Gastroesophageal sphincter (tissue), 4 donors: ENCODE results near the gene AK1. TPM values are rescaled to one million over a fixed set of nuclear protein-coding genes. Genes with fewer than 3 reads are reported as not detected.

ENCODE experiments used
- ATAC-seq: fragments of 150-250 bp; one replicate; pipeline ENCODE4 v1.9.1; 2016; ENCODE audit warnings: mild to moderate bottlenecking, moderate library complexity
- H3K27ac ChIP-seq, 4 donors: fragments of 200-600 bp; sonication (generic) in 3 of 4; 1 replicate in 3 of 4; 2 replicates in 1 of 4; pipeline ENCODE4 v1.5.1; 2016 to 2019
- H3K27me3 ChIP-seq: fragments of 200-600 bp; sonication (generic); one replicate; pipeline ENCODE4 v1.5.1; 2019
- H3K36me3 ChIP-seq, 2 donors: fragments of 200-600 bp; sonication (generic); one replicate each; pipeline ENCODE4 v1.5.1; 2019; ENCODE audit warnings: control low read depth in 1 of 2
- H3K4me1 ChIP-seq, 3 donors: fragments of 200-600 bp; sonication (generic); 1 replicate in 2 of 3; 2 replicates in 1 of 3; pipeline ENCODE4 v1.5.1; 2016 to 2019; ENCODE audit warnings: control low read depth in 2 of 3
- H3K4me3 ChIP-seq, 2 donors: fragments of 200-600 bp; sonication (generic); one replicate each; pipeline ENCODE4 v1.5.1; 2019; ENCODE audit warnings: mild to moderate bottlenecking in 1 of 2, moderate library complexity in 1 of 2
- H3K9me3 ChIP-seq, 3 donors: fragments of 200-600 bp; sonication (generic); one replicate each; pipeline ENCODE4 v1.5.1; 2017 to 2019; ENCODE audit warnings: control low read depth in 2 of 3
- CTCF ChIP-seq, 4 experiments: fragments of 200-600 bp in 2 of 4; fragments of 450-650 bp in 2 of 4; sonication (generic) in 1 of 4; IDR thresholded peaks; one replicate each; pipeline ENCODE4 v1.5.1; 2017 to 2019; ENCODE audit warnings: antibody characterized with exemption in 4 of 4, mild to moderate bottlenecking in 2 of 4, moderate library complexity in 2 of 4
- EP300 ChIP-seq: sonication (generic); formaldehyde crosslinking; IDR thresholded peaks from one replicate; pipeline ENCODE4 v1.6.1; 2017; ENCODE audit warnings: antibody characterized with exemption, mild to moderate bottlenecking
- POLR2A ChIP-seq, 2 donors: fragments of 450-650 bp; IDR thresholded peaks; one replicate each; pipeline ENCODE4 v1.6.1; 2017; ENCODE audit warnings: antibody characterized with exemption in 2 of 2, mild to moderate bottlenecking in 2 of 2, moderate library complexity in 1 of 2
- POLR2AphosphoS5 ChIP-seq: sonication (generic); formaldehyde crosslinking; IDR thresholded peaks from one replicate; pipeline ENCODE4 v1.6.1; 2017; ENCODE audit warnings: antibody characterized with exemption
- WGBS, 2 donors: methylation state at CpG; one replicate each; pipeline ENCODE4 v1.1.5; 2018; ENCODE audit warnings: low coverage in 1 of 2; 5-methylcytosine and 5-hydroxymethylcytosine counted together
- total RNA-seq, 4 donors: library from RNA; depleted of rRNA; stranded (reverse); fragments of >200 nt; gene quantifications; one replicate each; pipeline ENCODE4 v1.1.0, GENCODE V29; 2016

The AK1 gene
- total RNA-seq, 4 donors from 2014 or later, result 46.7 to 73.9 (median 49.7) TPM

- peaks cover 0 to 16% of the 10 kb centered on the region in 2 donors for H3K36me3 ChIP-seq
- peaks cover 0 to 84% (median 36%) of the 10 kb centered on the region in 3 donors for H3K4me1 ChIP-seq
- TF ChIP-seq POLR2AphosphoS5, result no peak
- no peak for TF ChIP-seq CTCF (IDR thresholded peaks at IDR 0.05)
- TF ChIP-seq EP300, result no peak
- no peak for TF ChIP-seq POLR2A (IDR thresholded peaks at IDR 0.05)
- no peak for ATAC-seq
- H3K27me3 ChIP-seq, result peaks cover 39% of the 10 kb centered on the region
- no peaks in the 10 kb centered on the region for H3K9me3 ChIP-seq
- no peak overlapping the region for H3K4me3 ChIP-seq
- WGBS, 2 donors, result 68 to 69% methylated on average over 2 to 3 of the region's 6 CpGs
- peak overlapping the region in 3 of 4 donors; percentile 79 to 87 (median 82) for H3K27ac ChIP-seq
Observed at GRCh38 chr9:127829205-127829906, 48.1 kb downstream of the AK1 start.

- no peaks in the 10 kb centered on the region for H3K9me3 ChIP-seq
- peaks cover 0 to 24% of the 10 kb centered on the region in 2 donors for H3K36me3 ChIP-seq
- no peak for TF ChIP-seq EP300
- TF ChIP-seq CTCF (IDR thresholded peaks at IDR 0.05), result peak in 2 of 4 experiments; percentile 11 to 15
- peak; percentile 69 for TF ChIP-seq POLR2AphosphoS5
- TF ChIP-seq POLR2A (IDR thresholded peaks at IDR 0.05), result peak; percentile 59 to 67
- WGBS, 2 donors, result 3 to 15% methylated on average over 5 to 11 of the region's 34 CpGs
- peak; percentile 93 for ATAC-seq
- peak overlapping the region; percentile 1 to 87 (median 80) for H3K27ac ChIP-seq
- H3K27me3 ChIP-seq, result peaks cover 39% of the 10 kb centered on the region
- H3K4me1 ChIP-seq, result peaks cover 0 to 75% (median 31%) of the 10 kb centered on the region in 3 donors
- peak overlapping the region in 1 of 2 donors; percentile 43 for H3K4me3 ChIP-seq
Observed at GRCh38 chr9:127828262-127829031, 49.0 kb downstream of the AK1 start.

- Histone ChIP-seq H3K36me3 (peaks cover 0 to 36% of the 10 kb centered on the region in 2 donors), H3K27me3 (peaks cover 39% of the 10 kb centered on the region), H3K4me3 (no peak overlapping the region), H3K9me3 (no peaks in the 10 kb centered on the region), H3K27ac (peak overlapping the region in 3 of 4 donors; percentile 12 to 82 (median 79)), H3K4me1 (peaks cover 0 to 57% (median 23%) of the 10 kb centered on the region in 3 donors)
- TF ChIP-seq CTCF (IDR thresholded peaks at IDR 0.05) (no peak), POLR2A (IDR thresholded peaks at IDR 0.05) (no peak)
- WGBS, 2 donors, result 20 to 71% methylated on average over 1 of the region's 7 CpGs
- no peak for ATAC-seq
Observed at GRCh38 chr9:127826253-127826913, 51.1 kb downstream of the AK1 start.

- ATAC-seq, result no peak
- Histone ChIP-seq H3K27me3 (peaks cover 39% of the 10 kb centered on the region), H3K9me3 (no peaks in the 10 kb centered on the region), H3K4me1 (peaks cover 0 to 54% (median 23%) of the 10 kb centered on the region in 3 donors), H3K27ac (peak overlapping the region in 3 of 4 donors; percentile 33 to 79 (median 35)), H3K4me3 (no peak overlapping the region), H3K36me3 (peaks cover 0 to 44% of the 10 kb centered on the region in 2 donors)
- WGBS, 2 donors, result 38 to 71% methylated on average over 4 to 20 of the region's 42 CpGs
- TF ChIP-seq EP300, result no peak
- peak in 2 of 4 experiments; percentile 12 to 54 for TF ChIP-seq CTCF (IDR thresholded peaks at IDR 0.05)
Observed at GRCh38 chr9:127825319-127826051, 52.0 kb downstream of the AK1 start.
